ENCODE data around the gene CEP350.
"Not testable (repeated sequence)": the region's sequence is repeated elsewhere in the genome, so short reads cannot be mapped to it uniquely, and the experiment has no call there.

The CEP350 gene

GRCh38 chr1:179990847-179991246 is 36.2 kb downstream of the CEP350 start:
- DNase-seq (ENCODE audit: low read depth in 2 of 2), result no peak

GRCh38 chr1:179995576-179995975 is 41.0 kb downstream of the CEP350 start:
- no peak for DNase-seq (ENCODE audit: low read depth in 2 of 2)

GRCh38 chr1:179996099-179996498 is 41.5 kb downstream of the CEP350 start:
- no peak for DNase-seq (ENCODE audit: low read depth in 2 of 2)

- no peak for DNase-seq (ENCODE audit: low read depth in 2 of 2)
Observed at GRCh38 chr1:180000575-180000974, 46.0 kb downstream of the CEP350 start.

GRCh38 chr1:180002437-180002836 is 47.8 kb downstream of the CEP350 start:
- DNase-seq (ENCODE audit: low read depth in 2 of 2), result no peak

- no peak for DNase-seq (ENCODE audit: low read depth in 2 of 2)
Observed at GRCh38 chr1:180003026-180003695, 48.6 kb downstream of the CEP350 start.

GRCh38 chr1:180006762-180007161 is 52.2 kb downstream of the CEP350 start:
- not testable (repeated sequence) for DNase-seq (ENCODE audit: low read depth in 2 of 2)

- DNase-seq (ENCODE audit: low read depth in 2 of 2), result no peak
Observed at GRCh38 chr1:180020017-180020416, 65.4 kb downstream of the CEP350 start.

GRCh38 chr1:180026556-180026955 is 71.9 kb downstream of the CEP350 start:
- DNase-seq (ENCODE audit: low read depth in 2 of 2), result no peak

GRCh38 chr1:180027949-180028445 is 73.4 kb downstream of the CEP350 start:
- DNase-seq (ENCODE audit: low read depth in 2 of 2), result no peak

- no peak for DNase-seq (ENCODE audit: low read depth in 2 of 2)
Observed at GRCh38 chr1:180028864-180029263, 74.3 kb downstream of the CEP350 start.

- DNase-seq (ENCODE audit: low read depth in 2 of 2), result no peak
Observed at GRCh38 chr1:180029524-180030135, 75.0 kb downstream of the CEP350 start.

- no peak for DNase-seq (ENCODE audit: low read depth in 2 of 2)
Observed at GRCh38 chr1:180031664-180032063, 77.1 kb downstream of the CEP350 start.

- DNase-seq (ENCODE audit: low read depth in 2 of 2), result no peak
Observed at GRCh38 chr1:180033390-180033789, 78.8 kb downstream of the CEP350 start.

- no peak for DNase-seq (ENCODE audit: low read depth in 2 of 2)
Observed at GRCh38 chr1:180040034-180040433, 85.4 kb downstream of the CEP350 start.

- no peak for DNase-seq (ENCODE audit: low read depth in 2 of 2)
Observed at GRCh38 chr1:180041582-180041981, 87.0 kb downstream of the CEP350 start.

- no peak for DNase-seq (ENCODE audit: low read depth in 2 of 2)
Observed at GRCh38 chr1:180042988-180043622, 88.5 kb downstream of the CEP350 start.

- no peak for DNase-seq (ENCODE audit: low read depth in 2 of 2)
Observed at GRCh38 chr1:180043785-180044184, 89.2 kb downstream of the CEP350 start.

- DNase-seq (ENCODE audit: low read depth in 2 of 2), result no peak
Observed at GRCh38 chr1:180046674-180047073, 92.1 kb downstream of the CEP350 start.

- DNase-seq (ENCODE audit: low read depth in 2 of 2), result no peak
Observed at GRCh38 chr1:180053594-180054567, 99.3 kb downstream of the CEP350 start.

GRCh38 chr1:180057883-180058396 is 103.3 kb downstream of the CEP350 start:
- no peak for DNase-seq (ENCODE audit: low read depth in 2 of 2)

GRCh38 chr1:180061019-180061418 is 106.4 kb downstream of the CEP350 start:
- no peak for DNase-seq (ENCODE audit: low read depth in 2 of 2)

Measured in stimulated activated CD4-positive, alpha-beta T cell treated with anti-CD3 and anti-CD28 coated beads, Interleukin-1b, Interleukin-23, amount 100 ng/mL, for 1 hour (primary cell).